Activated effector memory CD4-positive, alpha-beta T cell treated with Interleukin-2 at 50 U/mL for 16 hours (primary cell): ENCODE measurements around the gene CMC4.
A peak's percentile ranks its signal among the peaks of the same experiment; 100 is the strongest.

Experiments
- DNase-seq: peaks from one replicate; pipeline ENCODE4 v3.0.0-alpha.2; 2020

The CMC4 gene

GRCh38 chrX:155052738-155053498 is 18.0 kb downstream of the CMC4 start:
- no peak for DNase-seq

DNA sequence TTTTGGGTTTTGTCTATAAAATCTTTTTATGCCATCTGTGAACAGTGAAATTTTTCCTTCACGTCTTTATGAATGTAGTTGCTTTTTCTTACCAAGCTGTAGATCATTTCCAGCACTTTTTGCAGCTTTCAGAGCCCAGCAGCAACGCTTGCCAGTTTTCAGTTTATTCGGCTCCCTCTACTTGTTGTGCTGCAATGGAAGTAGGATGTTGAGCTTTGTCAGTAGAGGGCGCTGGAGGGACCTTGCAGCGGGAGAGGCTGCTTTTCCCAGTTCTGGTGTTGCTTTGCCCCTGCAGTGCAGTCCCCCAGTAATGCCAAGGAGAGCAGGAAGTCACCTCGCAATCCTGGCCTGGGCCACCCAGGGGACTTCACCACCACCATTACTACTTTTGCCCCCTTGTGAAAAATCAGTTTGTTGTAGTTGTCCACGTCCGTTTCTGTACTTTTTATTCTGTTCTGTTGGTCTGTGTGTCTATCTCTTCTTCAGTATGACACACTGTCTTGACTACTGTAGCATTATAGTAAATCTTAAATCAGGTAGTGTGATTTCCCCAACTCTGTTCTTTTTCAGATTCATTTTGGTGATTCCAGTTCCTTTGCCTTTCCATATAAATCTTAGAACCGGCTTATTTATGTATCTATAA is 21.8 kb downstream of the CMC4 start:
- DNase-seq = no peak

DNA sequence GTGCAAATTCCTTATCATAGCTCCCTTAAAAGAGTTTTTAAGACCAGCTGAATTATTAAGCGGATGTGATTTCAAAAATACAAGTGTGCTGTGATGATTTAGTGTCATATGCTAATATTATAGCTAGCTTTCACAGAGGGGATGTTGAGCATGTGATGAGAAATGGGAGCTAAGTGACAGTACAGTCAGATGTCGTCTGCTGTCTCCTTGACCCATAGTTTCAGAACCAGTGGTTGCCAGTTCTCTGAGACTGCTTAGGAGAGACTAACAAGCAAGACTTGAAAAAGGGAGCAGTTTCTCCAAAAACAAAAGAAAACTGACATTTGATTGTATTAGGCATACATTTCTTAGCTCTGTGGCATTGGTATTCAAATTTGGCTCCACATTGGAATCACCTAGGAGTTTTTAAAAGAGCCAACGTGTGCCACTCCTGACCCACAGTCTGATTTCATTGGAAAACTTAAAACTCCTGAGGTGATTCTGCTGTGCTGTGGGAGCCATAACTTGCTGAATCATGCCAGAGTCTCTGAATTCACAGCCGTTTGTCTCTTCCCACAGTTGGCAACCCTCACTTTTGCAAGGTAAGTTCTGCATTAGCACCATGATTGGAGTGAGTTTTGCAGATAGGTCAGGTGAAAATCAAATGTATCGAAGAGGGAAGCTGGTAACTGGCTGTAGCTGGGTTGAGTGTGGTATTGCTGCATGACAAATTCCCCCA is 24.0 kb downstream of the CMC4 start:
- DNase-seq = no peak

GRCh38 chrX:155046129-155046810 is 24.7 kb downstream of the CMC4 start:
- no peak for DNase-seq

GRCh38 chrX:155035688-155036087 is 35.2 kb downstream of the CMC4 start:
- no peak for DNase-seq

DNA sequence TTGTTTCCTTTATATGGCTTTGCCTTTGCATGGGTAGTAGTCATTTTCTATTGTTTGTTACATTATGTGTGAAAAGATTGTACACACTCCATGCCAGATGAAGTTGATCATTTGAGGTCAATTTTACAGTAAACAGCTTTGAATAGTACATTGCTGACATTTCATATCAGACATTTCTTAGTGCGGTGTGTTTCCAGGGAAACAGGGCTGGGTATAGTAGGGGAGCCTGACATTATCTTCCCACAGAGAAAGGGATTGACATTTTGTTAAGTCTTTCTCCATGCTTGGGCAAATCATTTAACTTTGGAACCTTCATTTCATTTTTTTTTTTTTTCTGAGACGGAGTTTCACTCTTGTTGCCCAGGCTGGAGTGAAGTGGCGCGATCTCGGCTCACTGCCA is 39.3 kb downstream of the CMC4 start:
- no peak for DNase-seq

- no peak for DNase-seq
Observed at GRCh38 chrX:155028877-155029291, 42.1 kb downstream of the CMC4 start.

DNA sequence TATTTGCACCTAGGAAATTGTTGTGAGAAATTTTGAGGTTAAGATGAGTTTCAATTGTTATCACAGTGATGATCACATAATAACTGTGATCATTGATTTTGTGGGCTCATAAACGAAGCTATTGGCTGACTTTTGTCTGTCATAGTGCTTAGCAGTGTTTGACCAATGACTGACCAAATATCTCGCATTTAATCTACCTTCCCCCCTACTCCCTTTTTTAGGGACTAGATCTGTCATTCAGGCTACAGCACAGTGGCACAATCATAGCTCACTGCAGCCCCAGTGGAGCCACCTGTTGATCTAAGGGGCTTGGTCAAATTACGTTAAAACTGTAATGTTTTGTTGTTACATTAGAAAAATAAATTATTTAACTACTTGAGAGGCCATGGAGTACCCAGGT is 42.8 kb downstream of the CMC4 start:
- no peak for DNase-seq

GRCh38 chrX:155027509-155028066 is 43.3 kb downstream of the CMC4 start:
- DNase-seq = no peak

- DNase-seq = peak; percentile 91
Observed at GRCh38 chrX:155026727-155027508, 44.0 kb downstream of the CMC4 start, which contains the start of gene FUNDC2. Gene FUNDC2 (plus strand): TSS chrX:155026844. CDS start chrX:155026939, 95 bp downstream.

- no peak for DNase-seq
Observed at GRCh38 chrX:155026420-155026726, 44.6 kb downstream of the CMC4 start.

DNA sequence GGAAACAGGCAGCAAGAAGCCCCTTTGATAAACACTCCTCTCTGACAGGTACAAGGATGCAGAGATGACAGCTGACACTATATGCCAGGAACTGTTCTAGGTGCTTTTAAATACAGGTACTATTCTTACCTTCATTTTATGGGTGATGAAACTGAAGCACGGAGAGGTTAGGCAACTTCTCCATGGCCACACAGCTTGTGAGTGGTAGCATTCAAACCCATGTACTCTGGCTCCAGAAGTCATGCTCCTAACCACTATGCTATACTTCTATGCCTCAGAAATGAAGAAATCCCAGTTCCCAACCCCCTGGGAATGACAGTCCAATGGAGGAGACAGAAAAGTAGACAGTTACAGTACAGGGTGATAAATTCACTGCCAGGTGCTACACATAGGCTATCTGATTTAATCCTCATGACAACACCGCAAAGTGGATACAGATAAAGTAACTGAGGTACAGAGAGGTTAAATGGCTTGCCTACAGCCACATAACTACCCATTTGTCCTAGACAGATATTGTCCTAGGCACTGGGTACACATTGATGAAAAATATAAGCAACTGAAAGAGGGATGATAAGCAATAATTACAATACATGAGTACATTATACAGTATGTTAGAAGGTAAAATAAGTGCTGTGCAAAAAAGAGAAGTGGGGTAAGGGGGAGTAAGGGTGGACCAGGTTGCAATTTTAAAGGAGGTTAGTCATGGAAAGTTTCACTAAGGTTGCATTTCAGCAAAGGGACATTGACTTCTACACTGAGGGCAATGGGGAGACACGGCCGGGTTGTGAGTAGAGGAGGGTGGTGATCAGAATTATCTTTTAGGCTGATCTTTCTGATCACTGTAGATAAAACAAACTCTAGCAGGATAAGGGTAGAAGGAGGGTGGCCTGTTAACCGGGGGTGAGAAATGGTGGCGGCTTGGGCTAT is 46.8 kb downstream of the CMC4 start:
- DNase-seq = no peak

DNA sequence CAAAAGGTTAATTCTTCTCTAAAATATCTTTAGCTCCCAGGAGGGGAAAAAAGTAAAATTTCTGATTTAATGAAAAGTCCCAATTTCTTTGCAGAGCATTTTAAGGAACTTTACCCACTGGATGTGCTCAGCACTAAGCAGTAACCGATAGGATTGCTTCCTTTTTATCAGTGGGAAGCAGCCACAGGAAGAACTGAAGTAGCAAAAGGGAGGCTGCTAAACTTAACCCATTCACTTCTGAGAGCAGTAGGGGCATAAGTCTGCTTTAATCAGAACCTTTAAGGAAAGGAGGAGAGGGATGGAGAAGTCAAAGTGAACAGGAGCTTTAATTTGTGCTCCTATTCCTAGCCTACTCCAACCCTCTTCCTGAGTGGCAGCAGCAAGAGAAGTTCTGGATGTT is 48.4 kb downstream of the CMC4 start, which contains the start of gene F8:
F8 (minus strand) TSS at position 139 of the 400 bp plus-strand sequence. CDS start 171 bp downstream, outside the sequence.
- DNase-seq = no peak

DNA sequence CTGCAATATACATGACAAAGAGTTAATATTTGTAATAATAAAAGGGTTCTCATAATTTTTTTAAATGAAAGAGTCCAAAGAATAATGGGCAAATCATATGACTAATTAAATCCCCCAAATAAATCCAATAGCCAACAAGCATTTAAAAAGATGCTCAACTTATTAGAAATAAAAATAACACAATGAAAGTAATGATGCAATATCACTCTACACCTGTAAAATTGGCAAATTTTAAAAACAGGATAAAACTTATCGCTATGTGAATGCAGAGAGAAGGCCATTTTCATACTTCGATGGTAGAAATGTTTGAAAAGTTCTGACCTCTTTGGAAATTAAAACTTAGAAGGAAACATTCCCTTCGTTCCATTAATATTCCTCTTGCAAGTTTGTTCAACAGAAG is 50.3 kb downstream of the CMC4 start:
- DNase-seq = no peak
